GM20431 (cell line): ENCODE measurements around the gene KLF3.

Experiments
- in situ Hi-C: fragments of 300-500 bp; cut with MseI, MboI; formaldehyde crosslinking; loops from one replicate; pipeline ENCODE4 v1.15.0; 2020; ENCODE audit warnings: low sequenced_read_pairs; ENCODE audit not compliant: unreplicated experiment

Gene KLF3

DNA sequence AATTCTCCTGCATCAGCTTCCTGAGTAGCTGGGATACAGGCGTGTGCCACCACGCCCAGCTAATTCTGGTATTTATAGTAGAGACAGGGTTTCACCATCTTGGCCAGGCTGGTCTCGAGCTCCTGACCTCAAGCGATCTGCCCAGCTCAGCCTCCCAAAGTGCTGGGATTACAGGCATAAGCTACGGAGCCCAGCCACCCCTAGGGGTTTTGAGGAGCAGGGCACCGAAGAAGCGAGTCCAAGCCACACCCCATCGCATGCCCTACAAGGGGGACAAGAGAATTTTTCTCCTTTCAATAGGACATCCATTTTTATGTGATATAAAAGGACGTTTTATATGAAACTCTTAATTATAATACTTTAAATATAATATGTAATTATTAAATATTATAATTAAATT is 13.9 kb upstream of the KLF3 start:
- in situ Hi-C loops, result no loop called here

DNA sequence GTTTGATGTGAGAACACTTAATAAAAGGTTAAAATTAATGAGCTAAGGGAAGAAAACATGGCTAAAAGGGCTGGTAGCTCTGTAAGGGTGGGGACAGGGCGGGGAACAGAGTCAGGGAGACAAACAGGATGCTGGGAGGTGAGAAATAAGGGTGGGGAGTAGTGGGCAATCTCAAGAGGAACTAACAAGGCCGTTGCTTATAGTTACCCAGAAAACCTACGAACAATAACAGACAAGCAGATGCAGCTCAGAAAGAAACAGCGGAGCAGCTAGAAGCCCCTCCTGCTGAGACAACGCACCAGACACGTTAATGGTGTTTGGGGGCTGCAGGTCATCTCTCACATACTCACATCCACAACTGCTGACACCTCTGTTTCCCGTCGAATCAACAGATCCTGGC is 9.7 kb upstream of the KLF3 start:
- in situ Hi-C loops, result no loop called here

DNA sequence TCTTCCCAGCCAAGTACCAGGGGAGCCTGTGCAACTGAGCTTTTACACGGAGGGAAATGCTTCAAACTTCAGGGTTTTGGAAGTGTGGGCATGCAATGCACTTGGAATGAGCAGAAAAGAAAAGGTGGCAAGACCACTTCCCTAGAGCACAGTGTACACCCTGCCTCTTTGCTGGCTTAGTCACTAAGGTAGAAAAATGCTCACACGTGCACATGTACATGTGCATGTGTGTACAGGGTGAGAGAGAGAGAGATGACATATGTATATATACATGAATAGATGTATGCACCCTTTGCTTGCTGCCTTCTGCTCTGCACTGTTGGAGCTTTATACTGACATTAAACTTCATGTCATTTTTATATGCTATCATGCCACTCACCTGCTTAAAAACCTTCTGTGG is 7.9 kb upstream of the KLF3 start:
- in situ Hi-C loops, result no loop called here

DNA sequence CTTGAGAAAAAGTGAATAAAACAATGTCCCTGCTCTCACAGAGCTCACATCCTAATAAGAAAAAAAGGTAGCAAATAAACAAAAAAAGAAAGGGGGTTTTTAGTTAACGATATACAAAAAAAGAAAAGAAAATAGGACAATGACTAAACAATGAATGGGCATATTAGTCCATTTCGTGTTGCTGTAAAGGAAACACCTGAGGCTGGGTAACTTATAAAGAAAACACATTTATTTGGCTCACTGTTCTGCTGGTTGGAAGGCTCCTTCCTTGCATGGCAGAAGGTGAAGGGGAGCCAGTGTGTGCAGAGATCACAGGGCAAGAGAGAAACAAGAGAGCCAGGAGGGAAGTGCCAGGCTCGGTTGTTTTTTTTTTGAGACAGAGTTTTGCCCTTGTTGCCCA is 4.7 kb upstream of the KLF3 start:
- in situ Hi-C loops, result no loop called here

DNA sequence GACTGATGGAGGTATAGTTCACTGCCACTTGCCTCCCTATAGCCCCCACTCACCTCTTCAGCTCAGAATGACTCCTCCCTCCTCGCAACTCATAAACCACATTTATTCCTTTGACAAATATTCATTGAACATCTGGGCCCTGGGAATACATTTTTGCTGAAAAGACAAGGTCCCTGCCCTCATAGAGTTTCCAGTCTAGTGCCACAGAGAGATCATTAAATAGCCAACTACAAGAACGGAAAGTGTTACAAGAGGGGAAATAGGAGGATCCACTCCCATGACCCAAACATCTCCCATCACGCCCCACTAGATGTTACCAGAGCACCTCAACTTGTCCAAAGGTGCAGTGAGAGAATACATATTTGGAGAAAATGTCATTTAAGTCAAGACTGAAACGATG is 3.2 kb upstream of the KLF3 start:
- in situ Hi-C loops, result no loop called here

DNA sequence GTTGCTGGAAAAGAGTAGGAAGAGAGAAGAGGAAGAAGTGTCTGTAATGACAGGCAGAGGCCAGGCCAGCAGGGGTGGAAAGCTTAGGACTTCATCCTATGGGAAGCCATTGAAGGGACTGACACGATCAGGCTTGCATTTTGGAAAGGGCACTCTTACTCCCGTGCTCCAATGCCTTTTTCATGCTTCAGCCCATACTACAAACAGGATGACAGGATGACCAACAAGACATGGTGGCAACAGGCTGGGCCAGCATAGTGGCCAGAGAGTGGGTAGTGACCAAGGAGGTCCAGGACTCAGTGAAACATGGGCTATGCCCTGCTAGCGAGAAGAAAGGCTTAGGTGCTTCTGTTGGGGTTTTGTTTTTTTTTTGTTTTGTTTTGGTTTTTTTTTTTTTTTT is 2.6 kb upstream of the KLF3 start:
- in situ Hi-C loops, result no loop called here

DNA sequence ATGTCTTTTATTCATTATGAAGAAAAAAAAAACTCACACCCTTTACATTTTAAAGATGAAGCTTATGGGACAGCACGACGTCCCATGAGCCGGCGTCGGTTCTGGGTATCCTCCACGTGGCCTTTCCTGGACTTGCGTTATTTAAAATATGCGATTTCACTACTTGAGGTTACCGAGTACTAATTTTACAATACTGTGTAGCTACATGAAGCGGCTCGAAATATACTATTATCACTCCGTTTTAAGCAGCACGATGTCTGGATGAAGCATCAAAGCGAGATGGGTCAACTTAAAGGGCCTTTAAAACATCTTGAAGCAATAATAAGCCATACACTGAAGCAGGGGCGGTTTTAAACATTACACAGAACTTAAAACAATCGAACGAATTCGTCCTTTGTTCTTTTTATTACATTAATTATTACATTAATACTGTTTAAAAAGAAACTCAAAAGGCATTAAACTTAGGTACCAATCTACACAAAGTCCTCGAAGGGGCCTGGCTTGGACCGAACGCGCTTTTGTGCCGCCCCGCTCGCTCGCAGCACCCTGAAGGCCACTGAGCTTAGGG is 1.4 kb upstream of the KLF3 start:
- in situ Hi-C loops, result no loop called here

DNA sequence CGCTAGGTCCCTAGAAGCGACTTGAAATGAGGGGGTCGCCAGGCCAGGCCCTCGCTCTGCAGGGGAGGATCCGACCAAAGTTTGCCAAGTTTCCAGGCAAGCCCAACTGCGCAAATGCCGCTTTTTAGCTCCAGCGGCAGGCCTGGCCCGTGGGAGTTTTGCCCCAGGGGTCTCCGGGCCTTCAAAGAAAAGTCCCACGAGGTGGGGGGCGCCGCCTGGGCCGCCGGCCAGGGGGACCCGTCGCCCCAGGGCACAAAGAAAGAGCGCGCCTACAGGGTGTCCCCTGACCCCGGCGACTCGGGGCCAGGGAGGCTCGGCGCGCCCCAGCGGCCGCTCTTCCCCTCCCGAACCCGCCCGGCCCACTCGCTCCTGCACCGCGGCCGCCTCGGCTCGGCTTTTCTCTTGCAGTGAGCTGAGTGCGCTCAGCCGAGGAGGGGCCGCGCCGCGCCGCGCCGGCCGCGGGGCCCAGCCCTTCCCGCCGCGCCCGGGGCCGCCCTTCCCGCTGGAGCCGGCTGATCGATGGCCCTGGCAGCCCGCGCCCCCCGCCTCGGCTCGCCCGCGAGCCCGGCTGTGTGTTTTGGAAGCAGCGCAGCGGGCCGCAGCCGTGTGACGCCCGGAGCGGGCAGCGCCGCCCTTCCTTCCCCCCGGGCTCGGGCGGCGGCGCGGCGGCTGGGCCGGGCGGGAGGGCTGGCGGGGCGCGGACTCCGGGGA is 754 bp upstream of the KLF3 start:
- in situ Hi-C loops, result no loop called here

DNA sequence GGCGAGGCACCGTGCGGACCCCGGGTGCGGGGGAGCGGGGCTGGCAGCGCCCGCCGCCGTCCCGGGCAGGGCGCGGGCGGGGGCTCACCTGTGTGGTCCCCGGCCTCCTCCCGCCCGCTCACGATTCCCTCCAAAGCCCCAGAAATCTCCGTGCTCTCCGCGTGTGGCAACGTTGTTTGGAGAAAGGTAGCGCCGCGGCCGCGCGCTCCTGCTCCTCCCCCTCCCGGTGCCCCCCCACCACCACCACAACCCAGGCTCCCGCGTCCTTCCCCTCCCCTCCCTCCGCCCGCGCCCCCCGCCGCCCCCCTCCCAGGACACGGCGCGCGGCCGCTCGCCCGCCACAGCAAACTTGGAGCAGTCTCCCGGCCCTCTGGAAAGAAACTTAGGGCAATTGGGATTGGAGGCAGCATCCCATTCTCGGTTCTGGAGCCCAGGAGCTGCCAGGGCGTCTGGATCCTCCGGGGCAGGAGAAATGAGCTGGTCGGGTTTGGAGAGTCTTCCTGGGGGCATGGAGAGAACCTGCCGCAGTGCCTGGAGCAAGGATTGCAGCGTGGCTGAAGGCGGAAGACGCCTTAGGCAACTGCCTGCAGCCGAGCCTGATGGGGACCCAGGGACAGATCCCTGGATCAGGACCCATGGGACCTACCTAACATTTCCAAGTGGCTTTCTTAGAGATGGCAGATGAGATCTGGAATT is 855 bp downstream of the KLF3 start:
- in situ Hi-C loops, result no loop called here

DNA sequence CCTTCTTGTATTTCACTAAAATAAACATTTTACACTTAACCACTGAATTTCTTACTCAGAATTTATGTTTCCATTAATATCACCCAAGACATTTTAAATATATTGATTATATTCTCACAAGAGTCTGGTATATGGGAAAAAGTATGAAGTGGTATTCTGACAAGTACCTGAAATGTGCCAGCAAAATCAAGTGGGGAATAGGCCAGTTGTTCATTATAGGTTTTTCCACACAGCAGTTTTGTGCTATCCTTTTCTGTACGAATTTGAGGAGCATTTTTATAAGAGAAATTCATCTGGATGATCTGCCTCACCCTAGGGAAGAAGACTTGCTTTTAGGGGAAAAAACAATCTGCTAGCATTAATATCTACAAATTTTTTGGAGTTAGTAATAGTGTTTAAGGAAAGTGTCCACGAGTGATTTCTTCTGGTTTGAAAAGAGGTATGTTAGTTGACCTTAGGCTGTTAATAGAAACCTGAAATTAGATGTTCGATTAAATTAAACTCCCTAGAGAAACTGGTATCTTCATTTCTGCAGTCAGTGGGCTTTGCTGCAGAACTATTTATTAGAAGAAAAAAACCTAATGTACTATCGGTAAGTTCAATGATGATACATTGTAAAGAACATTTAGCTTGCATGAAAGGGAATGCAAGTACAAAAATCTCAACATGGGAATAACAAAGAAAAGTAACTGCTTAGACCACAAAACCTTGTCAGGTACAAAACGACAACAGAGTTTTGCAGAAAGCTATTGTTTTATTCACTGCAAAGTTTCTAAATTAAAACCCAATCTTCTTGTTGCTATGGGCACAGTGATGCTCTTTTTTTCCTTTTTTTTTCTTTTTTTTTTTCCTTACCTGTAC is 1.8 kb downstream of the KLF3 start:
- in situ Hi-C loops, result no loop called here

DNA sequence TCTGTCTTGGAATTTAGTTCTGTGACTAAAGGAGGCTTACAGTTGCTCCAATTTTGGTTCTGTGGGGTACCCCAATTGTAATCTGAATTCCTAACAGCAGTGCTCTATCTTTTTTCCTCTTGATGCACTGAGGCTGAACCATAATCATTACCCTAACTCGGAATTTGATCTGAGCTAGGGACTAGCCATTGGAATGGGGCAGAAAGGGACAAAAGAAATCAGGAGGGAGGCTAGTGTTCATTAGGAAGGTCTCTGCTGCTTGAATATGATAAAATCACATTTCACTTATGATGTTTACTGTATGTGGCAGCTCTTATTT is 2.7 kb downstream of the KLF3 start:
- in situ Hi-C loops, result no loop called here

DNA sequence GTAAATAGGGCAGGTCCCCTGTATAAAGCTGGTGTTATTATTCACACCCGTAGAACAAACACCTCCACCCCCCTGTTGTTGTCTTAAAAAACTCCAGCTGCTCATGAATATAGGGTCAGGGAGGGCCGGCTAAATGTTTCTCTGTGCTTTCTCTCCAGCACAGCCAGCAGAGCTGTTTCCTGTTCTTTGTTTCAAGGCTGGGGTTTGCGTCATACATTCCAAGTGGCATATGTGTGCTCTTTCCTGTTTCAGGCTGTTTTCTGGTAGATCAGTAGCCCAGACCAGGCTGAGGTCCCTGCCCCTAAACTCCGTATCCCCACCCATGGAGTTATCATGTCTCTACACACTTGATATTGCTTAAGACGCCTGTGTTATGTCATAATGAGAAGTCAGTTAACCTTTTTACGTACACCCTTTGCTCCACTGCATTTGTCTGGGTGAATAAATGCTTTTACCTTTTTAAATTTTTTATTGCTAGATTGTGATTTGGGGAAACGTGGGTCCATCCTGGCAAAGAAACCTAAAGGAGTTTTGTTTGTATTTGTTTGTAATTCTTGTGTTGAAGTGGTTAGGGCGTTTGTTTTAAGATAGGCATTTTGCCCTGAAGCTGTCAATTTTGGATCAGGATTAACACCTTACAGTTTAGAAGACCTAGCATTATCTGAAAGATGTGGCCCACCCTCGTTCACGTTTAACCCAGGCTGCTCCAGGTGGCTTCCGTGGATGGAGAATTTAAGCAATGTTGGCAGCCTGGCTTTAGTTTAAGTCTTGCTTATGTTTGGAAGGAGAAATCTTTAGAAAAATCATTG is 3.3 kb downstream of the KLF3 start:
- in situ Hi-C loops, result no loop called here

DNA sequence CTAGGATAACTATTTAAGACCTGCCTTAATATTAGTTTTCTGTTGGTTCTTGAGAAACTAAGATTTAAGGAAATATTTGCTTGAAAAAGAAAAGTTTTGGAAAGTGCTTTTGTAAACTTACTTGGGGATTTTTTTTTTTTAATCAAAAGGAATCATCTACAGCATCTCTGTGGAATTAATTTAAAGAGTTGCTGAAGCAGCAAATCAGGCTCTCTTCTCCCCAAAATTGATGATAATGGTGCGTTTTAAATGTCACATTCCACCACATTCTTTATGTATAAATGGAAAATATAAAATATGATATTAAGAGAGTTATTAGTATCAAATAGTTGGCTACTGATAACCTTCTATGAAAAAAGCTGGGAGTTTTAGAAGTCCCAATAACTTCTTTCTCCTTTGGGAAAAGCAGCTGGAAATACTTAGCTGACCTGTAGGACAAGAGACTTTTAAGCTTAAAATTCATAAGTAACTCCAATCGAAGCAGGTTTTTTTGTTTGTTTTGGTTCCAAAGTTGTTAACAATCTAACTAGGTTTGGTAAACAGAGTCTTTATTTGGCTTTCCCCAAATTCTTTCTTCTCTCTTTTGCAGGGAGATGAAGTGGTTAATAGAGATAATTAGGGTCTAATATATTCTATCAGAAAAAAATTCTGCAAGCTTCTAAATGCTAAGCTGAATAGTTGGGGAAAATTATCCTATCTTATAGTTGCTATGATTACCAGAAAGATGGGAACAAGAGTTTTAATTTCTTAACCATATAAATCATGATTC is 4.4 kb downstream of the KLF3 start:
- in situ Hi-C loops, result no loop called here

DNA sequence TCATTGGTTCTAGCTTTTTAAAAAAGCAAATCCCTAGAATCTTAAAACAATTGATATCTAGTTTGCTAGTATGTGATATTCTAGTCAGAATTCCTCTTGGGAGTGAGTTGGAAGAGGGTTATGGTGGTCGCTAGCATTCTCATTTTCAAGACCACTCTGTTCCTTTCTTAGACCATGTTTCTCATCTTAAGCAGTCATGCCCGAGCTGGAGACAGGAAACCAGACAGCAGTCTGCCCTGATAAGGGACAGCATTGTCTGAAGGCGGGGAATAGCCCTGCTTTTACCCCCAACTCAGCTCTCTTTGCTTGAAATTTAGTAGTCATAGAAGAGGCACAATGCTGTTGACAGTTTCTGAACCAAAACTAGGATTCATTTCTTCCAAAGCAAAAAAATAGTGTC is 5.2 kb downstream of the KLF3 start:
- in situ Hi-C loops, result no loop called here

DNA sequence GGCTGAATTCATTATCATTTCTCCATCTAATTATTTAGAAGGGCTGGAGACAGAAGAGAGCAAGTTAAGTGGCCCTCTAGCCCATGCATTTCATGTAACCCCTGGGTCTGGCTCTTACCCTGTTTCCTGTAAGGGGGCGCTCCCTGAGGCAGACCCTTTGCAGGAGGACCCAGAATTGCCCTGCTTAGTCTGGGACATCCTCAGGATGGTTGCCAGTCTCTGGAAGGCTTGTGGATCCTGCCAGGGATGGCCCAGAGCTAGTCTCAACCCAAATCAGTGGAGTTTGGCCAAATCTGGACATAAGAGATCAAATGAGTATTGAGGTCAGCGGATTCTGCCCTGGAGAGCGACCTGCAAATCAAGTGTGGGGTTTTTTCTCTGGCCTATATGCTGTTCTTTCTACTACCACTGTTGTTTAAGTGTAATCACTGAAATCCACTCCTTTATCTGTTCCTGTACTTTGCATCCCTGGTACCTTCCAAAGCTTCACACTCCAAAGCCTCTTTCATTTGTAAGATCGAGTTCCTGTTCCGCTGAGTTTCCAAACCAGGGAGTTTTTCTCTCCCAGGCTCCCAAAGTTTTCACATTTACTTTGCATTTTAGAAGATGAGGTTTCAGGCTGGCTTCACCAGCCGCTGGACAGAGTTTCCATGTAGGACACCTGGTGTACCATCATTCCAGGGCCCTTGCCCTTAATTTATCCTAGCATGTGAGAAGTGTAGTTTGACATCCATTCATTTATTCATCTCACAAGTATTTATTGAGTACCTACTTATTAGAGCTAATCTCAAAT is 6.3 kb downstream of the KLF3 start:
- in situ Hi-C loops, result loop anchor here (10.0 kb wide), 2 partner anchors 346 to 486 kb away; no protein-coding TSS in a partner anchor

DNA sequence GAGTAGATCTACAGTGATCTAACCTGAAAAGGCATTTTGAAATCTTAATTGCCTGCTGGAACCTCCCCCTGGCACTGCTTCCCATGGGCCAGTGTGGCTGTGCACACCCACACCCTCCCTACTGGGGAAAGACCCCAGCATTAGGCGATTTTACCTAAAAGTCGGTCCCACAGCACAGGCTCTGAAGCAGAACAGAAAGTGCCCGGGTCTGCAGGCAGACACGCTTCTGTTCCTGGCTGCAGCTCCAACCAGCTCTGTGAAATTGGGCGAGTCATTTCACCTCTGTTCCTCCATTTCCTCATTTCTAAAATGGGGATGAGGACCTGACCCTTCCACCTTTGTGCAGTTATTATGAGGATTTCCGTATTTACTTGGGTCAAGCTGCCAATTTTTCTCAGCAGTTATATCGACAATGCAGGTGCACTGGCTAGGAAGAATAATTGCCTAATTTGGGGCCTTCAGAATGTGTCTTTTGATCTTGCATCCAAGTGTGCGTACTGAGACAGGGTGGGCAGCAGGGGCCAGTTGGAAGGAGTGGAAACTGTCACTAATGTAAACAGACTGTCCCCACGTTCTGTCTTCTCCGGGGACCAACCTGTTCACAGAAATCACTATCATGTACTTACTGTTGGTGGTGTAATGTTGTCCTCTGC is 7.1 kb downstream of the KLF3 start:
- in situ Hi-C loops, result loop anchor here (10.0 kb wide), 2 partner anchors 346 to 486 kb away; no protein-coding TSS in a partner anchor

DNA sequence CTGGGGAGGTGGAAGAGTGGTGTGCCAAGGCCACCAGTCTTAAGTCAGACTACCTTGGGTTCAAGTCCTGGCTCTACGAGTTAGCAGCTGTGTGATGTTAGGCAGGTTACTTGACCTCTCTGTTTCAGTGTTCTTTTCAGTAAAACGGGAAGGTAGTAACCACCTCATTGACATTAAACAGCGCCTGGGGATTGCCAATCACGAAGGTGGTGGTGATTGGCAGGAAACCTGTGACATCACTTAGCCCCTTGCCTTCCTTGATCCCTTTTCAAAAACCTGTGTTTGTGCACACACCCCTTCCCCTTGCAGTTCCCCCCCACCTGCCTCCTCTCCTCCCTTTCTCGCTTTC is 7.6 kb downstream of the KLF3 start:
- in situ Hi-C loops, result loop anchor here (10.0 kb wide), 2 partner anchors 347 to 487 kb away; no protein-coding TSS in a partner anchor

DNA sequence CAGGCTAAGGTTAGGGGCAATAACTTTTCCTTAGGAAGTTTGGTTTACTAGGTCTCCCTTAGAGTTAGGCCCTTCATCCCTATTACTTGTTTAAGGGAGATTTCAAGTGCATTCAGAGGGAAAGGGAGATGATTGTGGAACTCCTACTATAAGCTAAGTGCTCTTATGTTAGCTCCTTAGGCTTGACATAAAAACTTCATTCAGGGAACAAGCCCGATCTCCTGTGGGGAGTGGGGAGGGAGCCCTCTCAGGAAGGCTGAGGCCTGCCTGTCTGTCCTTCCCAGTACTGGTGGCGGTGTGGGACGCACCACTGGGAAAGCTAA is 8.0 kb downstream of the KLF3 start:
- in situ Hi-C loops, result loop anchor here (10.0 kb wide), 2 partner anchors 347 to 487 kb away; no protein-coding TSS in a partner anchor
